GM19372 (cell line): ENCODE data around the gene PLLP.
"Not testable (repeated sequence)": the region's sequence is repeated elsewhere in the genome, so short reads cannot be mapped to it uniquely, and the experiment has no call there.

Source experiments
- ATAC-seq: cut with Tn5 transposase; IDR thresholded peaks from one replicate; pipeline ENCODE4 v1.9.1; 2021; ENCODE audit warnings: mild to moderate bottlenecking, low read depth, moderate library complexity; ENCODE audit not compliant: unreplicated experiment

The PLLP gene

GRCh38 chr16:57275946-57276345, 8.5 kb downstream of the PLLP start:
- ATAC-seq = not testable (repeated sequence)

GRCh38 chr16:57273826-57274225, 10.6 kb downstream of the PLLP start:
- no peak for ATAC-seq

- ATAC-seq = no peak
Observed at GRCh38 chr16:57273359-57273758, 11.1 kb downstream of the PLLP start.

- ATAC-seq = no peak
Observed at GRCh38 chr16:57271867-57272495, 12.5 kb downstream of the PLLP start.

GRCh38 chr16:57271063-57271345, 13.5 kb downstream of the PLLP start:
- no peak for ATAC-seq

GRCh38 chr16:57270221-57271062, 14.0 kb downstream of the PLLP start:
- no peak for ATAC-seq

GRCh38 chr16:57268804-57269800, 15.4 kb downstream of the PLLP start:
- no peak for ATAC-seq

GRCh38 chr16:57267343-57267742, 17.1 kb downstream of the PLLP start:
- not testable (repeated sequence) for ATAC-seq

- ATAC-seq = no peak
Observed at GRCh38 chr16:57266531-57267260, 17.8 kb downstream of the PLLP start.

- ATAC-seq = no peak
Observed at GRCh38 chr16:57265850-57266530, 18.5 kb downstream of the PLLP start.

- ATAC-seq = no peak
Observed at GRCh38 chr16:57264950-57265371, 19.5 kb downstream of the PLLP start.

GRCh38 chr16:57264381-57264780, 20.1 kb downstream of the PLLP start:
- no peak for ATAC-seq

- no peak for ATAC-seq
Observed at GRCh38 chr16:57263541-57264351, 20.7 kb downstream of the PLLP start.

- no peak for ATAC-seq
Observed at GRCh38 chr16:57262841-57263540, 21.5 kb downstream of the PLLP start.

- ATAC-seq = no peak
Observed at GRCh38 chr16:57261806-57262205, 22.7 kb downstream of the PLLP start.

- no peak for ATAC-seq
Observed at GRCh38 chr16:57260294-57260929, 24.1 kb downstream of the PLLP start.

- no peak for ATAC-seq
Observed at GRCh38 chr16:57258910-57259475, 25.5 kb downstream of the PLLP start.
